NCI-H510A (cell line): Measurements from ENCODE around the gene RHOBTB3.

Experiments
- DNase-seq: peaks from one replicate; lab custom pipeline; 2025; lab: John Stamatoyannopoulos, UW

Gene RHOBTB3

DNA sequence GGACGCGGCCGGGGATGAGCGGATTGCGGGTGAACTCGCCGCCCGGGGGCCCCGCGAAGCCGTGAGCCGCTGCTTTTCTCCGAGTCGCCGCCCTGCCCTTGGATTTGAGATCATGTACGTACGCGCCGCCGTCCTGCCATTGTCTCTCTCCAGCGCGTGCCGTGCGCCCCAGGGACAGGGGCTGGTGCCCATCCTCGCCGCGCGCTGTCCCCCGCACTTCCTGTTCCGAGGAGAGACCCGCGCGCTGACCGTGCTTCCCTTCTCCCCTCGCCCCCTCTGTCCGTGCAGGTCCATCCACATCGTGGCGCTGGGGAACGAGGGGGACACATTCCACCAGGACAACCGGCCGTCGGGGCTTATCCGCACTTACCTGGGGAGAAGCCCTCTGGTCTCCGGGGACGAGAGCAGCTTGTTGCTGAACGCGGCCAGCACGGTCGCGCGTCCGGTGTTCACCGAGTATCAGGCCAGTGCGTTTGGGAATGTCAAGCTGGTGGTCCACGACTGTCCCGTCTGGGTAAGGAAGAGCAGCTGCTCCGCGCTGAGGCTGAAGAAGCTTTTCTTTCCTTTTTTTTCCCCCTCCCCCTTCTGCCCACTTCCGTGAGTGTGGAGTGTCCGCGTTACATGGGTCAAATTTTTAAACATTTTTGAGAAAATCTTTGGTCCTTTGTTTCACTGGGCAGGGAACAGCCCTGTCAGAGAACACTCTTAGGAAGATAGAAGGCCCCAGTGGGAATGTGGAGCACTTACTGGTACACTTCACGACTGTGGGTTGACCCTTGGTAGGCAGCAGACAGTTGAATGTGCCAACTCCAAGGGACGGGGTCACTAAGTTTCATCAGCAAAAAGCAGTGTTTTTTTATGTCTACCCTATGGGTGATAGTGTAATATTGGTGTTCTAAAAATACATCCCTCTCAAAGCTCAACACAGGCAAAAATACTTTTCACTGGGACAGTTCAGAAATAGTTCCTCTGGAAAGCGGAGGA, 727 bp downstream of the RHOBTB3 start:
- DNase-seq, result no peak

DNA sequence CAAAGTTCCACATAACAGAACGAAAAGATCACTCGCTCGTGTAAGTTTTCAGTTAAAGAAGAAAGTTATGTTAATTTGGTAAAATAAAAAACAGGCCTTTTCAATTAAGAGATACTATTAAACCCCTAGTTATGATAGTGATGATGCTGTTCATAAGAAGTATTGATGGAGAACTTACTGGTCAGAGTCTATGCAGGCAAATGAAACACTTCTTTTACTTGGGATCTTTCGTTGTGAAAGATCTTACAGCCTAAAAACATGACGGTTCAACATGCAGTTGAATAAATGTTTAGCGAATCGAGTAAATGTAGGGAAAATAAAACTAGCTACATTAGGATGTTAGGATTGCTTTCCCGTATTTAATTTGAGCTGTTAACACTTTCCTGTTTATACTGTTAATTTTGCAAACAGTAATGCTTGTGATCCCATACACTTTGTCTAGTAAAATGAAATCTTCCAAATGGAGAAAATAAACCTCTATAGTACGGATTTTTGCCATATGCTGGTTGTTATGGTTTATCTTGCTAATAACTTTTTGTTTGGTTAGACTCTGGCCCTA, 2.0 kb downstream of the RHOBTB3 start:
- DNase-seq, result no peak

DNA sequence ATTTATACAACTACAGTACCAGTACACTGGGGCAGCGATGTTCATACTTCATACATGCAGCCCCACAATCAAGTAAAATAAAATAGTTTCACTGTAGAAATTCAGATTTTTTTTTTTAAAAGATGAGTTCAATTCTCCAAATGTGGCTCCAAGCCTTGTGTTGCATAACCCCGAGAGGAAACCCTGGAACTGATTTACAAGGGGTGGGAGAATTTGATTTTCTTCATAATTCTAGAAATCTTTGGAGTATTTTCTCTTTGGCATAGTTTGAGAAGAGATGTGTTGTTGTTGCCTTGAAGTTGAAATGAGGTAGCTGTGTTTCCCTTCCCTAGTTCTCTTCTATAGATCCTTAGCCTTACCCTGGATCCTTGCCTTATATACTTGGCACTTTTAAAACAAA, 3.1 kb downstream of the RHOBTB3 start:
- no peak for DNase-seq

DNA sequence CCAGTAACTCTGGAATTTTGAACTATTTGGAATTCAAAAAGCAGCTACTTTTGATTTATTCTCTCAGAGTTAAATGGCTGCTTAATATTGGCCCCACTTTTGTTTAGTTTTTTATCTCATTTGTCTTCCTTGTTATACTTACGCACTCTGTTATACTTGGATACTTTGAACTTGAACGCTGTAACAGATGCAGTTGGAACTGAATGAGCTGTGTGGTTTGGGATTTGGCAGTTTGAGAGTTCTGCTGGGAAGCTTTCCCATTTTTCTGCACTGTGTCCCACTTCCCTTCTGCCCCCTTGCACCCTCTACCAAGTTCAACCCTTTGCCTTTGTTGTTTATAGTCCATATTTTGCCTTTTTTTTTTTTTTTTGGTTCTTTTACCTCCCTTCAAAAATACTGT, 3.8 kb downstream of the RHOBTB3 start:
- no peak for DNase-seq

DNA sequence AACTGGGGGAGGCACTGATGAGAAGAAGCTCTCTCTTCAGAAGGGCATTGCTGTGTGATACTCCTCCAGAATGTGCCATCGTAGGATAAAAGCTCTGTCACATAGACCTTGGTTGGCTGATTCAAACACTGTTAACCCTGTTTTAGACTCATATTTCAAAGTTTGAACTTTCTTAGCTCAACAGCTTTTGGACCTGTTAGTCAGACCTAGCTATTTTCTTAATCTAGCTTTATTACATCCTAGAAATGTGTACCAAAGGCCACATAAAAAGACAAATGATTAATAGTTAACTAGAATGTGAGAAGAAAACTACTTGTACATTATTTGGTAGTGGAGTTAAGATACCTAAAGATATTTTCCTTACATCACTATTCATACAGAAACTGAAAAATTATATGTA, 4.3 kb downstream of the RHOBTB3 start:
- DNase-seq, result no peak

DNA sequence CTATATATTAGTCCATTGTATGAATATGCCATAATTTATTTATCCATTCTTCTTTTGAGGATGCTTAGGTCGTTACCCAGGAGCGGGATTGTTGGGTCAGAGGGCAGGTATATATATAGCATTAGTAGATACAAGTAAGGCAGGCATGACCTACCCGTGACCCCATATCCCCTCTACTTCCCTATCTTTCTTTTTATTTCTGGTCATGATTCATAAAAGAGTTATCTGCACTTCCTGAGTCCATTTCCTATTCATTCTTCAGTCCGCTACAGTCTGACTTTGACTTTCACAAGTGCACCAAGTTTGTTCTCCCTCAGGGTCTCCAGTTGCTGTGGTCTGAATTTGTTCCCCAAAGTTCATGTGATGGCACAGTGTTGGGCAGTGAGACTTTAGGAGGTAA, 6.9 kb downstream of the RHOBTB3 start:
- no peak for DNase-seq

DNA sequence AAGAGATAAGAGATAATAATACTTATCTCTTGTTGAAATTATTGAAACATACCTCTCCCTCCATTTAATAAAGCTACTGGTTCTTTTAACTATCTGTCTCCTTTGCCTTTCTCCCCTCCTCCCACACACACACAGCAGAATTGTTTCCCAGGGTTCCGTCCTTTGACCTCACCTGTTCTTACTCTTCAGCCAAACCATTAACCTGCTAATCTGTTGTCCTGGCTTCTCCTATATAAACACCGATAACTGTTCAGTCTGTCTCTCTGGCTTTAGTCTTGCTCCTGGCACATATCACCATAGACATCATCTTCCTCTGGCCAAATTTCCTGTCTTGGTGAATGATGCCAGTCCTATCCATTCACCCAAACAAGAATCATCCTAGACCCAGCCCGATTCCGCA, 7.7 kb downstream of the RHOBTB3 start:
- no peak for DNase-seq

DNA sequence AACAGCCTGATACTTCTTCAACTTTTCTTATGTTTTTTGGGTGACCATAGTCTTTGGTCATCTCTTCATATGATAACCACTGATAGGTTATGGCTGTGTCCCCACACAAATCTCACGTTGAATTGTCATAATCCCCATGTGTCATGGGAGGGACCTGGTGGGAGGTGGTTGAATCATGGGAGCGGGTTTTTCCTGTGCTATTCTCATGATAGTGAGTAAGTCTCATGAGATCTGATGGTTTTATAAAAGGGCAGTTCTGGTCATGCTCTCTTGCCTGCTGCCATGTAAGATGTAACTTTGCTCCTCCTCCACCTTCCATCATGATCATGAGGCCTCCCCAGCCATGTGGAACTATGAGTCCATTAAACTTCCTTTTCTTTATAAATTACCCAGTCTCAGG, 8.7 kb downstream of the RHOBTB3 start:
- DNase-seq, result no peak

DNA sequence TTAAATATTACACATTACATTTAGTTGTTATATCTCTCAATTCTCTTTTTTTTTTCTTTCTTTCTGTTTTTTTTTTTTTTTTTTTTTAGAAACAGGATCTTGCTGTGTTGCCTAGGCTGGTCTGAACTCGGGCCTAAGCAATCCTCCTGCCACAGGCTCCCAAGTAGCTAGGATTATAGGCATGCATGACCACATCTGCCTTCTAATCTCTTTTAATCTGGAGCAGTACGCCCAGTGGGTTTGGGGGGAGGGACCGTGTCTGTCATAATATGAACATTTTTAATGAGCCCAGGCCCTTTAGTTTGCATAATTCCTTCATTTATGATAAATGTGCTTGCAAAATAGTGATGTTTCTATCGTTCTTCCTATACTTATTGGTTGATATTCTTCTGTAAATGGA, 10.3 kb downstream of the RHOBTB3 start:
- no peak for DNase-seq

DNA sequence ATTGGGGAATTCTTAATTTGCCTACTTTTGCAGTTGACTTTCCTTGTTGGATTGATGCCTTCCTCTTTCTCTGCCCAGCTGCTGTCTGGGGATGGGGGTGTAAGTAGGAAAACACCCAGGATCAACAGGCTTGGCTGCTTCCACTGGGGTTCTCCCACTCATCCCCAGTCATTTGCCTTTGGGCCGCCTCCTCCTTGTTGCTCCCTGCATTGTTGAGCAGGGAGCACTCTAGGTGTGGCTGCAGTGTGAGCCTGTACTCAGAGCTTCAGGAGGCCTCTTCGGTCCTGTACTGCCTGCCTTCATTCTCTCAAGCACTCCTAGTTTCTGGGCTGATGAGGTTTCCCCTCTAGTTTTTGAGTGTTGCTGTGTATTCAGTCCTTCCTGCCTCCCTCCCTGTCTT, 12.1 kb downstream of the RHOBTB3 start:
- DNase-seq, result no peak

DNA sequence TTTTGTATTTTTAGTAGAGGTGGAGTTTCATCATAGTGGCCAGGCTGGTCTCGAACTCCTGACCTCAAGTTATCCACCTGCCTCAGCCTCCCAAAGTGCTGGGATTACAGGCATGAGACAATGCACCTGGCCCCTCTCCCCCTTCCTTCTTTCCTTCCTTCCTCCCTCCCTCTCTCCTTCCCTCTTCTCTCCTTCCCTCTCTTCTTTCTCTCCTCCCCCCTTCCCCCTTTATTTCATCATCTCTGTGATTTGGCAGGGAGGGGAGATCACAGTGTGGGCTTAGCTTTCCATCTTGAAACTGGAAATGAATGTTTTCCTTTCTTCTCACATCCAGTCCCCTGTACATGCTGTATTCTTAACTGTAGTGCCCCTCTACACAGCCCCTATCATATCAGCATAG, 12.7 kb downstream of the RHOBTB3 start:
- DNase-seq, result no peak

DNA sequence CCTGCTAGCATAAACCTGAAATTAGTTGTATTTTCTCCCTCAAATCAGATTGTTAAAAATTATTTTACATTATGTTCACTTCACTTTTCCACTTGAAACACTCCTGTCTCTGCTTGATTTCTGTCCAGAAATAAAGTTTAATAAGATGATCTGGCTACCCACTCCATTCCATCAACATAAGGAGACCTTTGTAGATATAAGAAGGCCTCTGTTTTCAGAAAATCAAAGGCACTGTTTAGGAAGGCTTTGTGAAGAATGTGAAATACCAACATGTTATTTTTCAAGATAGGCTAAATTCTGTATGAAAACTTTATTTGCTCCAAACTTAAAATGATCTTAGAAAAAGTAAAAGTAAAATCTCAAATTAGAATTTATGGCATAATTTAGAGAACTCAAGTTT, 15.1 kb downstream of the RHOBTB3 start:
- no peak for DNase-seq

DNA sequence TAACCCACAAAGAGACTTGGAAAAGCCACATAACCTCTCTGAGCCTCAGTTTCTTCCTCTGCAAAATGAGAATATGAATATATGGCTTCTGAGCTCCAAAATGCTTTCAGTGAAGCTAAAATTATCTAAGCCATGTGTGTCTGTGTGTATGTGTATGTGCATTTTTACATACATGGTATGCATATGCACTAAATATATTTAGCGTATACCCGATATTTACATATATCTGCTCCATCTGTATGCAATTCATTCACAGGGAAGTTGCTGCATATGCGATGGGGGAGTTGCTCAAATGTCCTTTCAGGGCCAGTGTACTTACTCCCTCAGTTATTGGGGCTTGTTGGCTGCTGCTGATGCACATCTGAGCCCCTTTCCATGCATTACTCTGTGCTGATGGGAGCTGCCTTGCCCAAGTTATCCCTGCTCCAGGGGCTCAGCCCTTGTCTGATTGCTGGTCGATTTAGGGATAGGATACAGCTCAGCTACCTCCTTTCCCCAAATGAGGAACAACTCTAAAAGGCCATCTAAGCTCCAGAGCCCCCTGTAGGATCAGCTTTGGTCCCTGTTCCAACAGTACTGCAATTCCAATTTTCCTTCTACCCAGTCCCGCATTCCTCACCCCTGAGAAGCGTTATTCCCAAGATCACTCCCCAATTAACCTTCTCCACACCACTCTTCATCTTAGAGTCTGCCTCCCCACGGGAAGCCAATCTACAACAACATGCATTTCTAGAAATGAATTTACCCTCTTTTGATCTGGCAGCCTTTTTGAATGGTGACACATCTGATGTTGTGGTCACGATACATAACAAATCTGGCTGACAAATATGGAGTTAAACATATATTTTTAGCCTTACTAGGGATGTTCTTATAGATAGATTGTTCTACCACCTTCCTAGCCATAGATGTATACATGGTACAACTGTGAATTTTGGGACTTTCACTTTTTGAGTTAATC, 15.9 kb downstream of the RHOBTB3 start:
- no peak for DNase-seq

DNA sequence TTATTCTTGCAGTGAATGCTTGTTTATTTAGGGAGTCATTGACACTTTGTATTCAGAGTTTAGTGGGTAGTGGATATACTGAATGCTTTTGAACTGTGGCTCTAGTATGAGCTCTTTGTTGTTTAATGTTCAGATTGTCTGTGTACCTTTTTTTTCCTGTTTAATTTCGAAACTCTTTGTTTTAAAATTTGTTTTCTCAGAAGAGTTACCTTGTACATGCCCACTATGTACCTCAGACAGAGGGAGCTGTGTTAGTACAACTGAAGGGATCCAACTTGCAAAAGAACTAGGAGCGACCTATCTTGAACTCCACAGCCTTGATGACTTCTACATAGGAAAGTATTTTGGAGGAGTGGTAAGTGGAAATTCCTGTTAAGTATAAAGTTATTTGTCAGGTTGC, 17.0 kb downstream of the RHOBTB3 start:
- DNase-seq, result no peak

DNA sequence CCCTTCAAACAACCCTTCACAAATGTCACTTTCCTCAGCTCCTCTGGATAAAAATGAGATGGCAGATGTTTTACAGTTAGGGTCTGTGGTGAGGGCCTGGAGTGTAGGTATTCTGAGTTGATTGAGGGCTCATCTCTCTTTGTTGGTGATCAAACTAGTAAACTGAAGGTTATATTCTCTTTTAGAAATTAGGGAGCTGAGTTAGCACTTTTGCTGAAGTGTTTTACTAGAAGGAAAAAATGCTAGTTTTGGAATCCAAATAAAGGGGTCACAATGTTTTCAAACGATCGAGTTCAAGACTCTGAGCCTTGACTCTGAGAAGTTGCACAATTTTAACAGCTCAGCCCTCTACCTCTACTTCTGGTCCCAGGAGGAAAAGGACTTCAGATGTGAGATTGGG, 23.4 kb downstream of the RHOBTB3 start:
- DNase-seq, result no peak

DNA sequence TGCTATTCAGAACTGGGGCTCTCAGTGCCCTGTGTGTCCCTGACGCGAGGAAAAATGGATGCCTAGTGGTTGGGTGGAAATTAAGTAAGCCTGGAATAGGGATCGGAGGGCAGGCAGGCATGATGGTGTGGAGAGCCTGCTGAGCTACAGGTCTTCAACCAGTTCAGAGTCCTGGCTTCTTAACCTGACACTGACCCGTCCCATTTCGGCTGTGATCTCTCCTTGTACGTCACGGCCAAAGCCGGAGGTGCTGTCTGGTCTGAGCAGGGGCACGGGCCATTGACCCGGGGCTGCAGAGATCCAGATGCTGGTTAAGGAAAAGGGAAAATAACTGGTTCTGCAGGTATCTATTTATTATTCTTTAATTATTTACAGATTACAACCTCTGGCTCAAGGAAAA, 27.9 kb downstream of the RHOBTB3 start:
- no peak for DNase-seq

DNA sequence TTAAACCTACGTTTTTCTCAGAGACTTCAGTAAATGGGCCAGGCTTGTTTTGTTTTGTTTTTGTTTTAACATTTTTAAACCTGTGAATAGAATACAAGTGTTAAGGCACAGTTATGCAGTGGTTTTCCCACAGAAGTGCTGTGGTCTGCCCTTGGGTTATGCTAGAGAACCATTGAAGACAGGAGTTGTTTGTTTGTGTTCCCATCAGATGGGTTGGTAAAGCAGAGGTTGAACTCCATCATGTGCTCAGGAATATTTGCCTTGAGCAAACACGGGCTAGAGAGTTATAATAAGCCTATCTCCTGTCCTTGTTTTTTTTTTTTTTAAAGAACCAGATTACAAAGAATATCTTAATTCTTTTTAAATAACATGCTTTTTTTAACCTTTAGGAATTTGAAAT, 28.5 kb downstream of the RHOBTB3 start:
- DNase-seq, result no peak

DNA sequence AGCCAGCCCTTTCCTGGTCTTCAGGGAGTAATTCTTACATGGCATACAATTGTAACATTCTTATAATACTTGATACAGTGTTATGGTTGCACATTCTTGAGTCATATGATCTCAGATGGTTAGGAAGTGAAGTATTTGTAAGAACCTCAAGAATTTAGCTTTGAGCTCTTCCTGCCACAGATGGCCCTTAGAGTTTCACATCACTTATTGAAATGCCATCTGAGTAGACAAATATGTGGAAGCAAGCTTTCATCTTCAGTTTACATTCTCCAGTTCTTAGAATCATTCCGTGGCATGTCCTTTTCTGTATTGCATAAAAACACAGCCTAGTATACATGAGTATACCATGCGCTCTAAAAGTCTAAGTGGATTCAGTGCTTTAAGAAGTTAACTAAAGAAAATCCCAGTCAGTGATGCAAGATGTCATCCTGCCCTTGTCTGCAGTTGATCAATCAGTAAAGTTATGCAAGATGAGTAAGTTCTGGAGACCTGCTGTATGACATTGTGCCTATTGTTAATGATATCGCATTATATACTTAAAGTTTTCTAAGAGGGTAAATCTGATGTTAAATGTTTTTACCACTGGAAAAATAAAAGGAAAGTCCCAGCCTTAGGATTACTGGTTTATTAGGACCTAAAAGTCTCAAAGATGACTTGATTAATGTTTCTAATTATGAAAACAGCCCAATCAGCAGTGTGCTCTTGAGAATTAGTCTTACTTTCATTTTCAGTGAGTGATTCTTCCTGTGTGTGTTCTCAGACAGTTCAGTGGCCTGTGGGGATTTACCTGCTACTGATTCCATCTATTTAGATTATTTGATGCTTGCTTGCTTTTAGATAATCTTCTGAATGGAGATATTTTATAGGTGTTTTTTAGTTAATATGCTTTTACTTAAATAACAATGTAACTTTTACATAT, 29.4 kb downstream of the RHOBTB3 start:
- DNase-seq, result no peak

DNA sequence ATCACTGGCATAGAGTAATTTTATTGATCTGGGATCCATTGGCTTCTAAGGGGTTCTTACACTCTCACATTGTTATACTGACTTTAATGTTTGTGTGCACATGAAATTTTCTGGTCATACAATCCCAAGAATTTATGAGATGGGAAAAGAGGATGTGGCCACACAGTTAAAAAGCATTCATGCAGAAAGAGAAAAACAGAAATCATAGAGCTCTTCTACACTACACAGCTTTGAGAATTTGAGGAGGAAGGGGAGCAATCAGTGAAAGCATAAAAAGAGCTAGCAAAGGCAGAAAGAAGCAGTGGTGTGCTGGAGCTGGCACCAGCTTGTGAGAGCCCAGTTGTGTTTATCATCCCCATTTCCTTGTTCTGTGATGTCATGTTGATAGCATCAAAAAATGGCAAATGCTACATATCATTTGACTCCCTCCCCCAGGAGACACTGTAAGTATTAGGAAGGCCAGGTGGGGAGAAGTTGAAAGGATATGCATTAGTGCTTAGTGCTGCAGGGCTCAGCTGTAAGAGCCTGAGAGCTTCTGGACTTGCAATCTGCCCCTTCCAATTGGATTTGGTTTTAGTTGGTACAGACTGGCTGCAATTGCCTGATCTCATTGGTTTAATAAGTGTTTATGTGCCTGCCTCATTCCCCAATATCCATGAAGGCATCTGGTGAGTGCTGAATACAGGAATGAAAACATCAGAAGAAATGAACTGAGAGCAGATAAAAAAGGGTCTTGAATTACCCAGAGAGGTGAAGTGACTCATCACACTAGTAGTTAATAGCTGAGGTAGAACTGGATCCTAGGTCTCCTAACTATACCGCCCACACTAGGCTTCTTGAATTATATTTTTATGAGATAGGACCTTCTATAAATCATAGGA, 30.9 kb downstream of the RHOBTB3 start:
- DNase-seq, result no peak

DNA sequence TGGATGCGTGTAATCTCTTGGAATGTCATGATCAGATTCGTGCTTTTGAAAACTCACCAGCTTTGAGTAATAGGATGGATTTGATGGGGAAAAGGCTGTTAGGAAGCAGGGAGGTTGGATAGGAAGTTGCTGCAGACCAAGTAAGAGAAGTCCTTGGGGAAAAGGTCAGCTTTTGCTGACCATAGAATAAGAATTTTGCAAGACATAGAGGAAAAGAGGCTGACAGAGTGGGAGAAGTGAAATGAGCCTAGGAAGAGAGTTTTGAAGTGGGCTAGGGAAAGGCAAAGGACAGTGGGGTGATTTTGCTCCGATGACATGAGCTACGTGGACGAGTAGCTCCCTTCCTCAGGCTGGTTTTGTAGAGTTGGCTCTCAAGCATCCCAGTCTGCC, 31.5 kb downstream of the RHOBTB3 start:
- no peak for DNase-seq

DNA sequence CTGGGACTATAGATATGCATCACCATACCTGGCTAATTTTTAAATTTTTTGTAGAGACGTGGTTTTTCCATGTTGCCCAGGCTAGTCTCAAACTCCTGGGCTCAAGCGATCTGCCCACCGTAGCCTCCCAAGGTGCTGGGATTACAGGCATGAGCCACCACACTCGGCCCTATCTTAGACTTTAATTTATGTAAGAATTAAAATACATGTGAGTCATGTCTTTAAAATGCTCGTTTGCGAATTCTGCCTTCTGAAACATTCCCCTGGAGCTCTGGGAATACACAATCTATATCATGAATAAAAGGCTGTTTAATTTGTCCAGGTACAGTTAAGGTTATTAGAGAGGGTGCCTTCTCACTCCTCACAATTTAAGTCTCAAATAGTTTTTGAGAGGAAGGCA, 32.8 kb downstream of the RHOBTB3 start:
- no peak for DNase-seq
